ENCODE measurements around the gene EZR.

Gene EZR

DNA sequence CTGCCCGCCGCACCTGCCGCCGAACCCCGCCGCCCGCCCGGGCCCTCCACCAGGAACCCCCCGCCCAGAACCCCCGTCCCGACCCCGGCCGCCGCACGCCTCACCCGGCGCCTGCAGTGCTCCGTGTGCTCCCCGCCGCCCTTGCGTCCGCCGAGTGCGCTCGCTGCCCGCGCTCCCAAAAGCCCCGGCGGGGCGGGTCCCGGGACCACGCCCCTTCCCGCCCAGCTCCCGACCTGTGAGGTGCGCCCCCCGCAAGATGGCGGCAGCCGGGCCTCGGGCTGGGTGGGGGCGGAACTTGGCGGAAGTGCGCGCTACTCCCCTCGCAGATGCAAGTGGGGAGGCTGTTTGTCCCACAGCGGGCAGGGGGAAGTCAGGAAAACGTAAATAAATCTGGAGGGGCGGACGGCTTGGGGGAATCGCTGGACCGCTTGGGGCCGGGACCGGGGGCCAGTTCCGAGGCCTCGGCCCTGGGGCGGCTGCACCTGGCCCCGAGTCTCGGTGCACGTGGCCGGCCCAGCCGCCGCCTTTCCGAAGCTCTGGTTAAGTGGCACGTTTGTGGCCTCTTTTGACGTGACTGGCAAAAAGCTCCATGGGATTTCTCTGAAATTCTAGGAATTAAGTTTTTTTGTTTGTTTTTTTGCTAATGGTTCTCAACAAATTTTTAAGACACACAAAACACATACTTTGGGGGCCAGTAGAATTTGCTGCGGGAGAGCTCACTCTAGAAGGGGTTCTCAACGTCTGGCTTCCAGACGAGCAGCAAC is at the start of gene EZR:
TSS of gene EZR (minus strand) at position 156 of the 764 bp plus-strand sequence. CDS start 1,275 bp downstream, outside the sequence.
- no peak for FAIRE-seq
- peak; percentile 66 for DNase-seq (ENCODE audit: insufficient read length, low spot score)
- TF ChIP-seq, protein P1, sequence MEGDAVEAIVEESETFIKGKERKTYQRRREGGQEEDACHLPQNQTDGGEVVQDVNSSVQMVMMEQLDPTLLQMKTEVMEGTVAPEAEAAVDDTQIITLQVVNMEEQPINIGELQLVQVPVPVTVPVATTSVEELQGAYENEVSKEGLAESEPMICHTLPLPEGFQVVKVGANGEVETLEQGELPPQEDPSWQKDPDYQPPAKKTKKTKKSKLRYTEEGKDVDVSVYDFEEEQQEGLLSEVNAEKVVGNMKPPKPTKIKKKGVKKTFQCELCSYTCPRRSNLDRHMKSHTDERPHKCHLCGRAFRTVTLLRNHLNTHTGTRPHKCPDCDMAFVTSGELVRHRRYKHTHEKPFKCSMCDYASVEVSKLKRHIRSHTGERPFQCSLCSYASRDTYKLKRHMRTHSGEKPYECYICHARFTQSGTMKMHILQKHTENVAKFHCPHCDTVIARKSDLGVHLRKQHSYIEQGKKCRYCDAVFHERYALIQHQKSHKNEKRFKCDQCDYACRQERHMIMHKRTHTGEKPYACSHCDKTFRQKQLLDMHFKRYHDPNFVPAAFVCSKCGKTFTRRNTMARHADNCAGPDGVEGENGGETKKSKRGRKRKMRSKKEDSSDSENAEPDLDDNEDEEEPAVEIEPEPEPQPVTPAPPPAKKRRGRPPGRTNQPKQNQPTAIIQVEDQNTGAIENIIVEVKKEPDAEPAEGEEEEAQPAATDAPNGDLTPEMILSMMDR (IDR thresholded peaks at IDR 0.05; ENCODE audit: insufficient read depth, missing control alignments), result no peak

DNA sequence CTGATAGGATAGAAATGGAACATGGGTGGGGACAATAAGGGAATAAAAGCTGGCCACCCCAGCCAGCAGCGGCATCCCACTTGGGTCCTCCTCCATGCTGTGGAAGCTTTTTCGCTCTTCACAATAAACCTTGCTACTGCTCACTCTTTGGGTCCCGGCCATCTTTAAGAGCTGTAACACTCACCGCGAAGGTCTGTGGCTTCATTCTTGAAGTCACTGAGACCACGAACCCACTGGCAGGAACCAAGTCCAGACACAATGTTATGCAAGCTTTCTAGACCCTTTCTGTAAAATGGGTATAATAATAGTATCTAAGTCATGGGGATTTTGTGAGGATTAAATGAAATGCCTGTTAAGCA is 48.9 kb upstream of the EZR start:
- FAIRE-seq, result no peak
- TF ChIP-seq, protein P1 (IDR thresholded peaks at IDR 0.05; ENCODE audit: insufficient read depth, missing control alignments), result no peak
- no peak for DNase-seq (ENCODE audit: insufficient read length, low spot score)

DNA sequence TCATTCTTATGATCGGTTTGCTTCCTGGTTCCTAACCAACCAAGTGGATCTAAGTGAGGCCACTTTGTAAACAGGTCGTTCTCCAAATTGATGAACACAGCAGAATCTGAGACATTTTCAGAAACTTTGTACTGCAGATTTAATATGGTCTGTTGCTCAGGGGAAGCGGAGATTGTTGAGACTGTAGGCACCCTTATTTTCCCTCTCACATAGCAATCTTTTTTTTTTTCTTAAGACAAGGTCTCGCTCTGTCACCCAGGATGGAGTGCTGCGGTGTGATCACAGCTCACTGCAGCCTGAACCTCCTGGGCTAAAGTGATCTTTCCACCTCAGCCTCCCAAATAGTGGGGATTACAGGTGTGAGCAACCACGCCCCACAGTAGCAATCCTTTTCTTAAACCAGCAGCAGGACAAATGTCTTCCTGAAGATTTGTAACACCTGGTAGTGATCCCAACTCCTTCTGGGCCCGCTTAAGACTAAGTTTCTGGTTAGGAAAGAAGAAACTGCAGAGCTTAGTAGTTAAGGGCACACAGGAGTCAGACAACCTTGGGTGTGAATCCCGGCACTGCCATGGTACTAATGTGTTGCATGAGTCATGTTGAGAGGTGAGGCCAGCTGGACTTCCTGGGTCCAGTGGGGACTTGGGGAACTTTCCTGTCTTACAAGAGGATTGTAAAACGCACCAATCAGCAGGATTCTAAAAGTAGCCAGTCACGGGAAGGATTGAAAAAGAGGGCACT is 48.4 kb upstream of the EZR start:
- no peak for DNase-seq (ENCODE audit: insufficient read length, low spot score)
- TF ChIP-seq, protein P1 (IDR thresholded peaks at IDR 0.05; ENCODE audit: insufficient read depth, missing control alignments), result no peak
- no peak for FAIRE-seq

DNA sequence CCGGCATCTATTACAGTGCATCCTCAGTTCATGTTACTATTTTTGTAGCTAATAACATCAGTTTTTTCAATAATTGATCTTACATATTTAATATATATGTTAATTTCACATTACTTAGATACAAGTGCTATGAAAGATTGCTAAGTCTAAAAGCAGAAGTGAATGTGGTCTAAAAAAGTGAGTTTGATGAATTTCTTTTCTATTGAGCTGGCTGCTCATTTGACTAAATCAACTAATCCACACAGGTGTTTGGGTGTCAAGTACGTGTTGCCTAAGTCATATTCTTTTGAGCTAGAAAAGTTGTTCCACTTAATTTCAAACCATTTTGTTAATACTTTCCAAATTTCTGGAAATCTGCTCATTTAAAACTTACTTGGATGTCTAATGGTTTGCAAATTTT is 46.6 kb upstream of the EZR start:
- TF ChIP-seq, protein P1 (IDR thresholded peaks at IDR 0.05; ENCODE audit: insufficient read depth, missing control alignments), result no peak
- DNase-seq (ENCODE audit: insufficient read length, low spot score), result no peak
- FAIRE-seq, result no peak

DNA sequence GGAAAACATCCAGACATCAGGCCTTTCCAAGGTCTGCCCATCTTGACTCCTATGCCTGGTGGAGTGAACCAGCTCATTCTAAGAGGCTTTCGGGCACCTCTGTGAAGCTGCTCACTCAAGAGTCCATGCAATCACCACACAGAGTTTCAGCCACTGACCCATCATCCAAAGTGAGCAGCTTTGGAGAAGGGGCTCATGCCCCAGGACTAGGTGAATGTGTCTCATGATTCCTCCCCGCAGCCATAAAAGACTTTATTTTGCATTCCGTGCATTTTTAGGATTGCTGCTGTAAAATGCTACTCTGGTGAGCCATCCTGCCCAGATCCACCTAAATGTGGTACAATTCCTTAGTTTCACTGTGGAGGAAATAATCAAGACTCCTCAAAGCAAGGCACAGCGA is 44.5 kb upstream of the EZR start:
- FAIRE-seq (no peak), DNase-seq (ENCODE audit: insufficient read length, low spot score) (no peak)
- TF ChIP-seq, protein P1 (IDR thresholded peaks at IDR 0.05; ENCODE audit: insufficient read depth, missing control alignments), result no peak

DNA sequence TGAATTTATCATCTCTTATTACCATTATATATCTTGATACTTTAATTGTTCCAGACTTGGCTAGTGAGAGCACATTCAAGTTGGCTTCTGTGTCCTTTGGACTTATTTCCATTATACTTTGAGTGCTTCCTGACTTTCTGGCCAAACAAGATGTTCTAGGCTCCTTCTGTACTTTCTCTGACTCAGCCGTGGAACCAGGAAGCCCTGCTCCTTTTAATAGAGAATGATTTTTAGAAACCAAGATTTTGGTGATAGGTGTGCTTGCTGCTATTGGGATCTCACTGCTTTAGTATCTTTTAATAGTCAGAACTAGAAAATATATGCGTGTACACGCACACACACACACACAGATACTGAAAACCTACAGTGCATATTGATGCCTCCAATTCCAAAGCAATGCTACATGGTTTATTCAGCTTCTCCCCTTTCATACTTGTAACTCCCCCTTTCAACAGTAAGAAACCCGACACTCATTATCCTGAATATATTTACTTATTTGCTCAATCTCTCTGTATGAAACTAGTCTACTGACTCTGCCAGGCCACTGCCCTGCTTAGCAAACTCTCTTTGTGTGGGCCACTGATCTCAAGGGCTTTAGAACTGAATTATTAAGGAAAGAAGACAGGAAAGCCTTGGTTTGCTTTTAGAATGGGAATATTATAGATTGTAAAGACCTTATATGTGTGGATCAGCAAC is 42.7 kb upstream of the EZR start:
- TF ChIP-seq, protein P1 (IDR thresholded peaks at IDR 0.05; ENCODE audit: insufficient read depth, missing control alignments), result no peak
- DNase-seq (ENCODE audit: insufficient read length, low spot score) (no peak), FAIRE-seq (no peak)

Data from D721Med (cell line).